Tibial nerve (tissue), 4 donors: ENCODE data around the gene NT5DC4.

Experiments used
- EP300 ChIP-seq, 2 donors: sonication (generic); formaldehyde crosslinking; IDR thresholded peaks; one replicate each; pipeline ENCODE4 v1.6.1; 2017; ENCODE audit warnings: antibody characterized with exemption in 2 of 2, mild to moderate bottlenecking in 1 of 2
- POLR2A ChIP-seq, 2 donors: fragments of 450-650 bp; IDR thresholded peaks; one replicate each; pipeline ENCODE4 v1.6.1; 2017; ENCODE audit warnings: antibody characterized with exemption in 2 of 2, mild to moderate bottlenecking in 2 of 2, moderate library complexity in 2 of 2
- TF ChIP-seq, protein P1 (sequence below), 5 experiments: fragments of 200-600 bp in 3 of 5; fragments of 450-650 bp in 2 of 5; sonication (generic) in 3 of 5; IDR thresholded peaks; one replicate each; pipeline ENCODE4 v1.5.1; 2016 to 2019; ENCODE audit warnings: antibody characterized with exemption in 5 of 5, mild to moderate bottlenecking in 3 of 5, moderate library complexity in 2 of 5

DNA sequence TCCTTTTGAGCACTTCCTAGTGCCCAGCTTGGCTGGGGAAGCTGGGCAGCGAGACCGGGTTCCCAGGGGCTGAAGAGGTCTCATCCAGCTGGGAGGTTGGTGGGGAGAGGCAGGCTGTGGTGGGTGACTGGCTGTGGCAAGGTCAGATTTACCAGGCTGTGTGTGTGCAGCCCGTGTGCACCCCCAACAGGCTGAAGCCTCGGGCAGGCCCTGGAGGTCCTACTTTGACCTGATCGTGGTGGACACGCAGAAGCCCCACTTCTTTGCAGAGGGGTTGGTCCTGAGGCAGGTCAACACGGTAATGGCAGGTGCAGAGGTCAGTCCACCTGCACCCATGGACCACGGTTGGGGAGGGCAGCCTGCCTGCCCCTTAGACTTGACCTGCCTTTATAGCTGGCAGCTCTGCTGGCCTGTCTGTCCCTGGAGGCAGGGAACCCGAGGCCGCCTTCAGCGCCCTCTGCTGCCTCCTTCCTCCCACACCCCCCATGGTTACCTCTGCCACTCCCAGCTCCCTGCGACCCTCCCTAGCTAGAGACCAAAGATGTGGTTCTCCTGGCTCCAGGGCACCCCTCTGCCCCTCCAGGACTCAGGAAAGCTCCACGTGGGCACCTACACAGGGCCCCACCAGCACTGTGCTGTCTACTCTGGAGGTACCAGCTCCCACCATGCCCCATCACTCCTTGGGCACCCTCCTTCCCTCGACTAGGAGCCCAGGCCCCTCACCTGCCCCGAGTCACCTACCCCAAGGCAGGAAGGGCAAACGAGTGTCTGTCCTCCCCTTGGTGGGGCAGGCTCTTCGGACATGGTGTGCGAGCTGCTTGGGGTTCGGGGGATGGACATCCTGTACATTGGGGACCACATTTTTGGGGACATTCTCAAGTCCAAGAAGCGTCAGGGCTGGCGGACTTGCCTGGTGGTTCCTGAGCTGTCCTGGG is 4.0 kb downstream of the NT5DC4 start:
- TF ChIP-seq, protein P1, sequence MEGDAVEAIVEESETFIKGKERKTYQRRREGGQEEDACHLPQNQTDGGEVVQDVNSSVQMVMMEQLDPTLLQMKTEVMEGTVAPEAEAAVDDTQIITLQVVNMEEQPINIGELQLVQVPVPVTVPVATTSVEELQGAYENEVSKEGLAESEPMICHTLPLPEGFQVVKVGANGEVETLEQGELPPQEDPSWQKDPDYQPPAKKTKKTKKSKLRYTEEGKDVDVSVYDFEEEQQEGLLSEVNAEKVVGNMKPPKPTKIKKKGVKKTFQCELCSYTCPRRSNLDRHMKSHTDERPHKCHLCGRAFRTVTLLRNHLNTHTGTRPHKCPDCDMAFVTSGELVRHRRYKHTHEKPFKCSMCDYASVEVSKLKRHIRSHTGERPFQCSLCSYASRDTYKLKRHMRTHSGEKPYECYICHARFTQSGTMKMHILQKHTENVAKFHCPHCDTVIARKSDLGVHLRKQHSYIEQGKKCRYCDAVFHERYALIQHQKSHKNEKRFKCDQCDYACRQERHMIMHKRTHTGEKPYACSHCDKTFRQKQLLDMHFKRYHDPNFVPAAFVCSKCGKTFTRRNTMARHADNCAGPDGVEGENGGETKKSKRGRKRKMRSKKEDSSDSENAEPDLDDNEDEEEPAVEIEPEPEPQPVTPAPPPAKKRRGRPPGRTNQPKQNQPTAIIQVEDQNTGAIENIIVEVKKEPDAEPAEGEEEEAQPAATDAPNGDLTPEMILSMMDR (IDR thresholded peaks at IDR 0.05): no peak
- TF ChIP-seq POLR2A (IDR thresholded peaks at IDR 0.05): no peak
- TF ChIP-seq EP300 (IDR thresholded peaks at IDR 0.05): no peak
